Measurements from ENCODE around the gene CSNK2B. TPM values are rescaled to one million over a fixed set of nuclear protein-coding genes. Genes with fewer than 3 reads are reported as not detected.

CSNK2B gene
- total and polyA plus RNA-seq, 10 of the 15 experiments (the other 5 are each of a cell fraction or from before 2014, with no cell fraction given), result 56.3 to 405 (median 286) TPM

GRCh38 chr6:31641370-31641769 lies 24.5 kb upstream of the CSNK2B start:
- H3K9ac ChIP-seq (ENCODE audit: control insufficient read depth, insufficient read depth, low read length), result no peak overlapping the region
- intact Hi-C loops (cut with micrococcal nuclease; ENCODE audit: unreplicated experiment) (no loop called here), in situ Hi-C loops (cut with MboI) (no loop called here)
- no peak overlapping the region for H3K27ac ChIP-seq (ENCODE audit: control insufficient read depth, insufficient read depth)
- H4K20me1 ChIP-seq (ENCODE audit: control insufficient read depth, insufficient read depth), result no peaks in the 10 kb centered on the region
- RAD21 ChIA-PET (ENCODE audit: unreplicated experiment), result no interaction called here
- H3K4me1 ChIP-seq (ENCODE audit: control insufficient read depth, insufficient read depth, low read length), result no peaks in the 10 kb centered on the region
- H2AFZ ChIP-seq (ENCODE audit: control insufficient read depth, low read depth, low read length), result no peak overlapping the region
- FAIRE-seq, result no peak
- no peak overlapping the region for H3K4me3 ChIP-seq
- SMC1A ChIA-PET (ENCODE audit: uncharacterized antibody, unreplicated experiment), result interaction anchor here (1.0 kb wide), 1 partner anchor 93 kb away, joined by 4 read pairs; no protein-coding TSS in a partner anchor
- no TSS peak for BruUV-seq (replicated peaks)
- TF ChIP-seq CBX5 (IDR thresholded peaks at IDR 0.05; ENCODE audit: low read depth), result no peak
- no peak for TF ChIP-seq CUX1 (IDR thresholded peaks at IDR 0.05; ENCODE audit: insufficient replicate concordance, low read depth, low read length)
- TF ChIP-seq TCF3 (IDR thresholded peaks at IDR 0.05; ENCODE audit: borderline replicate concordance, insufficient read depth, low read depth, low read length), result no peak
- no peak for ATAC-seq
- POLR2A ChIA-PET, result no interaction called here
- no peaks in the 10 kb centered on the region for H3K27me3 ChIP-seq (replicated peaks in 1 of 2; ENCODE audit: control insufficient read depth in 2 of 2, insufficient read depth in 2 of 2, low read length in 1 of 2)
- H3K79me2 ChIP-seq (ENCODE audit: control insufficient read depth, insufficient read depth, low read length), result no peaks in the 10 kb centered on the region
- CTCF ChIA-PET, result no interaction called here
- H3K9me3 ChIP-seq (replicated peaks; ENCODE audit: control insufficient read depth, insufficient read depth, low read length), result no peaks in the 10 kb centered on the region
- no peak for DNase-seq (ENCODE audit: low read depth, low spot score)
- no peak overlapping the region for H3K4me2 ChIP-seq (ENCODE audit: control insufficient read depth, insufficient read depth)
- H3K36me3 ChIP-seq (ENCODE audit: control insufficient read depth in 2 of 2, insufficient read depth in 2 of 2, low read length in 1 of 2), result peaks cover 38 to 53% of the 10 kb centered on the region in 2 experiments
- 83% methylated on average over 4 of the region's 4 CpGs for WGBS (ENCODE audit: insufficient coverage, insufficient replicate concordance, low lambda C conversion rate, missing lambda C conversion rate)
